Neural progenitor cell (in vitro differentiated cells): ENCODE data around the gene MT1G. TPM values are rescaled to one million over a fixed set of nuclear protein-coding genes. Genes with fewer than 3 reads are reported as not detected.
A peak's percentile ranks its signal among the peaks of the same experiment; 100 is the strongest.

Experiments used
- DNase-seq: peaks from one replicate; pipeline ENCODE4 v3.0.0-alpha.2; 2016; ENCODE audit warnings: low spot score
- H2AFZ ChIP-seq: fragments of 200-600 bp; sonication (generic); replicated peaks from 2 replicates; pipeline ENCODE4 v1.6.1; 2016; ENCODE audit warnings: antibody characterized with exemption
- H3F3A ChIP-seq: fragments of 200-600 bp; sonication (generic); 2 replicates; pipeline ENCODE4 v1.6.1; 2016; ENCODE audit warnings: antibody characterized with exemption, low read depth
- H3K27ac ChIP-seq: fragments of 200-600 bp; sonication (generic); 2 replicates; pipeline ENCODE4 v1.5.1; 2016; ENCODE audit warnings: mild to moderate bottlenecking
- H3K27me3 ChIP-seq: fragments of 200-600 bp; sonication (generic); 2 replicates; pipeline ENCODE4 v1.6.1; 2016; ENCODE audit warnings: mild to moderate bottlenecking, moderate library complexity
- H3K36me3 ChIP-seq: fragments of 200-600 bp; sonication (generic); 2 replicates; pipeline ENCODE4 v1.5.1; 2016
- H3K4me1 ChIP-seq: fragments of 200-600 bp; sonication (generic); 2 replicates; pipeline ENCODE4 v1.6.1; 2016; ENCODE audit warnings: mixed run types
- H3K4me2 ChIP-seq: fragments of 200-600 bp; sonication (generic); 2 replicates; pipeline ENCODE4 v1.6.1; 2016
- H3K4me3 ChIP-seq: fragments of 200-600 bp; sonication (generic); 2 replicates; pipeline ENCODE4 v1.5.1; 2016
- H3K79me2 ChIP-seq: fragments of 200-600 bp; sonication (generic); 2 replicates; pipeline ENCODE4 v1.6.1; 2016; ENCODE audit warnings: low read depth
- H3K9ac ChIP-seq: fragments of 200-600 bp; sonication (generic); 2 replicates; pipeline ENCODE4 v1.6.1; 2016
- H3K9me3 ChIP-seq: fragments of 200-600 bp; sonication (generic); 2 replicates; pipeline ENCODE4 v1.5.1; 2016; ENCODE audit warnings: low read depth
- H4K20me1 ChIP-seq: fragments of 200-600 bp; sonication (generic); 2 replicates; pipeline ENCODE4 v1.6.1; 2016; ENCODE audit warnings: low read depth
- H3K27ac Mint-ChIP-seq: 3 replicates; pipeline ENCODE4 v1.8.0; 2021; ENCODE audit warnings: mixed read lengths
- H3K27me3 Mint-ChIP-seq: 2 replicates; pipeline ENCODE4 v1.8.0; 2022; ENCODE audit warnings: low read depth, mild to moderate bottlenecking, inconsistent platforms, moderate library complexity, mixed read lengths; ENCODE audit not compliant: insufficient read depth
- H3K36me3 Mint-ChIP-seq: 3 replicates; pipeline ENCODE4 v1.8.0; 2021; ENCODE audit warnings: mixed read lengths
- H3K4me1 Mint-ChIP-seq: 3 replicates; pipeline ENCODE4 v1.8.0; 2021; ENCODE audit warnings: mixed read lengths
- H3K4me3 Mint-ChIP-seq: 3 replicates; pipeline ENCODE4 v1.8.0; 2021; ENCODE audit warnings: mild to moderate bottlenecking, moderate library complexity, mixed read lengths
- H3K9me3 Mint-ChIP-seq: 3 replicates; pipeline ENCODE4 v1.8.0; 2020; ENCODE audit warnings: mixed read lengths
- EZH2 ChIP-seq: fragments of 200-600 bp; sonication (generic); IDR thresholded peaks from 2 replicates; pipeline ENCODE4 v1.6.1; 2017; ENCODE audit warnings: antibody characterized with exemption, mild to moderate bottlenecking, moderate library complexity
- EZH2phosphoT487 ChIP-seq: fragments of 200-600 bp; sonication (generic); IDR thresholded peaks from 2 replicates; pipeline ENCODE4 v1.6.1; 2017; ENCODE audit warnings: antibody characterized with exemption
- total RNA-seq: library from RNA; depleted of rRNA; stranded (reverse); fragments of >200 nt; gene quantifications from 2 replicates; pipeline ENCODE4 v1.2.3, GENCODE V29; 2015; ENCODE audit warnings: low replicate concordance
- TF ChIP-seq, protein P1 (sequence below): fragments of 200-600 bp; sonication (generic); IDR thresholded peaks from 2 replicates; pipeline ENCODE4 v1.5.1; 2017; ENCODE audit warnings: antibody characterized with exemption, mild to moderate bottlenecking

The MT1G gene
- total RNA-seq, 1 donor from 2014 or later = not detected

DNA sequence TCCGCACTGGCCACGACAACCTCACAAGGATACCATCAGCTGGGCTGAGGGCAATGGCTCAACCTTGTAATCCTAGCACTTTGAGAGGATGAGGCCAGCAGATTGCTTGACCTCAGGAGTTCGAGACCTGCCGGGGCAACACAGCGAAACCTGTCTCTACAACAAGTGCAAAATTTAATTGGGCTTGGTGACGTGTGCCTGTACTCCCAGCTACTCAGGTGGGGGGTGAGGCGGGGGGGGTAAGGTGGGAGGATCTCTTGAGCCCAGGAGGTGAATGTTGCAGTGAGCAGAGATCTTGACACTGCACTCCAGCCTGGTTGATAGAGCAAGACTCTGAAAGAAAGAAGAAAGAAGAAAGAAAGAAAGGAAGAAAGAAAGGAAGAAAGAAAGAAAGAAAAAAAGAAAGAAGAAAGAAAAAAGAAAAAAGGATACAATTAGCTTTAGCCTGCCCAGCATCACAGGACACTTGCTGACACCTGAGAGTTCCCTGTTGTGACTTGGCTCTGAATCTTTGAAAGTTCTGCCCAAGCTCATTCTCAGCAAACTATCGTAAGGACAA is 47.4 kb downstream of the MT1G start:
- Histone ChIP-seq H3K27me3 (peaks cover 100% of the 10 kb centered on the region), H3K4me1 (peaks cover 8% of the 10 kb centered on the region), H3K27ac (no peak overlapping the region), H3K36me3 (no peaks in the 10 kb centered on the region), H3K79me2 (no peaks in the 10 kb centered on the region), H2AFZ (no peak overlapping the region), H3K4me2 (no peak overlapping the region), H3F3A (no peaks in the 10 kb centered on the region), H3K4me3 (no peak overlapping the region), H3K9me3 (no peaks in the 10 kb centered on the region), H3K9ac (no peak overlapping the region), H4K20me1 (peaks cover 21% of the 10 kb centered on the region)
- no peak overlapping the region for H3K27ac Mint-ChIP-seq
- peaks cover 65% of the 10 kb centered on the region for H3K27me3 Mint-ChIP-seq
- H3K9me3 Mint-ChIP-seq = peaks cover 2% of the 10 kb centered on the region
- TF ChIP-seq EZH2 (no peak), EZH2phosphoT487 (no peak)
- TF ChIP-seq, protein P1, sequence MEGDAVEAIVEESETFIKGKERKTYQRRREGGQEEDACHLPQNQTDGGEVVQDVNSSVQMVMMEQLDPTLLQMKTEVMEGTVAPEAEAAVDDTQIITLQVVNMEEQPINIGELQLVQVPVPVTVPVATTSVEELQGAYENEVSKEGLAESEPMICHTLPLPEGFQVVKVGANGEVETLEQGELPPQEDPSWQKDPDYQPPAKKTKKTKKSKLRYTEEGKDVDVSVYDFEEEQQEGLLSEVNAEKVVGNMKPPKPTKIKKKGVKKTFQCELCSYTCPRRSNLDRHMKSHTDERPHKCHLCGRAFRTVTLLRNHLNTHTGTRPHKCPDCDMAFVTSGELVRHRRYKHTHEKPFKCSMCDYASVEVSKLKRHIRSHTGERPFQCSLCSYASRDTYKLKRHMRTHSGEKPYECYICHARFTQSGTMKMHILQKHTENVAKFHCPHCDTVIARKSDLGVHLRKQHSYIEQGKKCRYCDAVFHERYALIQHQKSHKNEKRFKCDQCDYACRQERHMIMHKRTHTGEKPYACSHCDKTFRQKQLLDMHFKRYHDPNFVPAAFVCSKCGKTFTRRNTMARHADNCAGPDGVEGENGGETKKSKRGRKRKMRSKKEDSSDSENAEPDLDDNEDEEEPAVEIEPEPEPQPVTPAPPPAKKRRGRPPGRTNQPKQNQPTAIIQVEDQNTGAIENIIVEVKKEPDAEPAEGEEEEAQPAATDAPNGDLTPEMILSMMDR = no peak
- DNase-seq = no peak
- peaks cover 1% of the 10 kb centered on the region for H3K36me3 Mint-ChIP-seq
- peaks cover 19% of the 10 kb centered on the region for H3K4me1 Mint-ChIP-seq
- no peak overlapping the region for H3K4me3 Mint-ChIP-seq

DNA sequence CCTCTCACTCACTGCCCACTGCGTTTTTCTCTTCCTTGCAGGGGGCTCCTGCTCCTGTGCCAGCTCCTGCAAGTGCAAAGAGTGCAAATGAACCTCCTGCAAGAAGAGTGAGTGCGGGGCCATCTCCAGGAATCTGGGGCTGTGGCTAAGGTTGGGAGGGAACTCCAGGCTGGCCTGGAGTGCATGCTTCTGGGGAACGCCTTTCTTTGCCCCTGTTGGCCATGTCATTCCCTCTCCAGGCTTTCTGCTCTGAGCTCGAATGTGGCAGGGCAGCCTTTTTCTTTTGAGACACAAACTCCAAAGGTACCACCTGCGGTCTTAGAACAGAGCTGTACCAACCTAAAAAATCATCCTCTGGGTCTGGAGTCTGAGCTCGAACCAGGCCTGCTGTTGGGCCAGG is 49.7 kb downstream of the MT1G start:
- H3K27me3 Mint-ChIP-seq = peaks cover 56% of the 10 kb centered on the region

DNA sequence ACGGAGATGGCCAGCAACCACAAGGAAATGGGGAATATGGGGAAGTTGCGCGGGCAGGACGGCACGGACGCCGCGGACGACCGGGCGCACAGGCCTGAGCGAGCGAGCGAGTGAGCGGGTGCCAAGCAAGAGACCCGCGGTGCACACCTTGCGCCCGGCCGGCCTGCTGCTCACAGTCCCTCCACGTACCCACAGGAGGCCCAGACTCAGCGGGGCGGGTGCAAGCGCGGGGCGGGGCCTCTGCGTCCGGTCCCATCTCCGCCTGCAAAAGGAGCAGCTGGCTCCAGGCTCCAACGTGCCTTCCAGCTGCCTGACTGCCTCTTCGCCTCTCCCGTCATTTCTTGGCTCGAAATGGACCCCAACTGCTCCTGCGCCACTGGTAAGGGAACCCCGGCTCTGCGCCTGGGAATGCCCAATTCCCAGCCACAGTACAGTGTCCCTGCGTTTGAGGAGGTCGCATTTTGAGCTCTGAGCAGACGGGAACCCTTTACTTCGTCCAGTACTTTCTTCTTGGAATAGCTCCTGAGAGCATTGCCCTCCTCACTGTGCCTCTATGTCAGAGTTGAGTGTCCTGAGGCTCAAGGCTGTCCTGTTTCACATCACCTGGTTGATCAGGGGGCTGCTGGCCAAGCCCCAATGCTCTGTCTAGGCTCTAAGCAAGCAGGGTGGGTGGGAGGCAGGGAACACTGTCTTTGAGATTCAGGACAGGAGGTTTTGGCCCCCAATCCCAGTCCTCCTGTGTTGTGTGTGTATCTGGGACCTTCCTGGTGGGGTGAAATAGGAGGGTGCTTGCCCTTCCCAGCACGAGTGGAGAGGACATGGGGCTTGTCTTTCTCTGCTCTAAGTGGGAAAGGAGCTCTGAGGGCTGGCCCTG is 50.4 kb downstream of the MT1G start:
- Histone ChIP-seq H3K36me3 (no peaks in the 10 kb centered on the region), H3K27me3 (peaks cover 100% of the 10 kb centered on the region), H3K9me3 (no peaks in the 10 kb centered on the region), H3K79me2 (no peaks in the 10 kb centered on the region), H3F3A (no peaks in the 10 kb centered on the region), H4K20me1 (peaks cover 19% of the 10 kb centered on the region), H3K9ac (no peak overlapping the region), H3K4me2 (peak overlapping the region; percentile 77), H3K4me3 (peak overlapping the region; percentile 34), H3K27ac (no peak overlapping the region), H2AFZ (peak overlapping the region; percentile 6), H3K4me1 (peaks cover 8% of the 10 kb centered on the region)
- Mint-ChIP-seq H3K4me3 (peak overlapping the region; percentile 75), H3K27me3 (peaks cover 56% of the 10 kb centered on the region), H3K27ac (no peak overlapping the region), H3K4me1 (peaks cover 14% of the 10 kb centered on the region), H3K9me3 (peaks cover 2% of the 10 kb centered on the region), H3K36me3 (peaks cover 1% of the 10 kb centered on the region)
- peak; percentile 88 for TF ChIP-seq EZH2phosphoT487
- peak; percentile 91 for TF ChIP-seq EZH2
- TF ChIP-seq, protein P1 = no peak
- DNase-seq = peak; percentile 65

More for the DNA sequence above, 49.7 kb downstream of the MT1G start:
- Histone ChIP-seq H4K20me1 (peaks cover 19% of the 10 kb centered on the region), H3K27me3 (peaks cover 100% of the 10 kb centered on the region), H3F3A (no peaks in the 10 kb centered on the region), H3K4me1 (peaks cover 8% of the 10 kb centered on the region), H3K79me2 (no peaks in the 10 kb centered on the region), H3K9me3 (no peaks in the 10 kb centered on the region), H3K27ac (no peak overlapping the region), H2AFZ (no peak overlapping the region), H3K9ac (no peak overlapping the region), H3K36me3 (no peaks in the 10 kb centered on the region), H3K4me2 (no peak overlapping the region), H3K4me3 (no peak overlapping the region)
- H3K27ac Mint-ChIP-seq = no peak overlapping the region
- DNase-seq = peak; percentile 13
- H3K4me1 Mint-ChIP-seq = peaks cover 14% of the 10 kb centered on the region
- peaks cover 2% of the 10 kb centered on the region for H3K9me3 Mint-ChIP-seq
- TF ChIP-seq EZH2 (no peak), EZH2phosphoT487 (no peak)
- TF ChIP-seq, protein P1 = no peak
- no peak overlapping the region for H3K4me3 Mint-ChIP-seq
- H3K36me3 Mint-ChIP-seq = peaks cover 1% of the 10 kb centered on the region

Other genes starting within 250 kb of the MT1G start
- gene AMFR, start 242.5 kb downstream of the MT1G start, total RNA-seq = 38.7 and 51.3 TPM in 2 replicates
- gene NUDT21, start 216.7 kb downstream of the MT1G start, total RNA-seq = 165 and 256 TPM in 2 replicates
- gene OGFOD1, start 216.5 kb downstream of the MT1G start, total RNA-seq = 65.8 and 73.4 TPM in 2 replicates
- gene BBS2, start 148.0 kb downstream of the MT1G start, total RNA-seq = 47.8 and 64.5 TPM in 2 replicates
- not detected in 2 replicates for gene MT4, start 103.0 kb downstream of the MT1G start, total RNA-seq
- gene MT3, start 78.5 kb downstream of the MT1G start, total RNA-seq = not detected in 2 replicates
- 1.3 TPM in 1 of 2 replicates, not detected in the other for gene MT2A, start 59.5 kb downstream of the MT1G start, total RNA-seq
- gene MT1E, start 42.3 kb downstream of the MT1G start, total RNA-seq = 1.9 and 2.4 TPM in 2 replicates
- not detected in 2 replicates for gene MT1M, start 35.4 kb downstream of the MT1G start, total RNA-seq
- not detected in 2 replicates for gene MT1A, start 29.4 kb downstream of the MT1G start, total RNA-seq
- not detected in 2 replicates for gene MT1B, start 16.2 kb downstream of the MT1G start, total RNA-seq
- gene MT1F, start 10.1 kb downstream of the MT1G start, total RNA-seq = 1.1 TPM in 1 of 2 replicates, not detected in the other
- not detected in 2 replicates for gene MT1H, start 1.7 kb upstream of the MT1G start, total RNA-seq
- gene MT1X, start 14.4 kb upstream of the MT1G start, total RNA-seq = 4.4 TPM in 1 of 2 replicates, not detected in the other
- gene NUP93, start 62.1 kb upstream of the MT1G start, total RNA-seq = 116 and 128 TPM in 2 replicates
- not detected in 2 replicates for gene SLC12A3, start 197.1 kb upstream of the MT1G start, total RNA-seq